GM18502 (cell line): ENCODE data around the gene KEL.
A peak's percentile ranks its signal among the peaks of the same experiment; 100 is the strongest.
"Not testable (repeated sequence)": the region's sequence is repeated elsewhere in the genome, so short reads cannot be mapped to it uniquely, and the experiment has no call there.

ENCODE experiments used
- ATAC-seq: cut with Tn5 transposase; IDR thresholded peaks from one replicate; pipeline ENCODE4 v1.9.1; 2021; ENCODE audit warnings: mild to moderate bottlenecking; ENCODE audit not compliant: unreplicated experiment, poor library complexity

Gene KEL, protein sequence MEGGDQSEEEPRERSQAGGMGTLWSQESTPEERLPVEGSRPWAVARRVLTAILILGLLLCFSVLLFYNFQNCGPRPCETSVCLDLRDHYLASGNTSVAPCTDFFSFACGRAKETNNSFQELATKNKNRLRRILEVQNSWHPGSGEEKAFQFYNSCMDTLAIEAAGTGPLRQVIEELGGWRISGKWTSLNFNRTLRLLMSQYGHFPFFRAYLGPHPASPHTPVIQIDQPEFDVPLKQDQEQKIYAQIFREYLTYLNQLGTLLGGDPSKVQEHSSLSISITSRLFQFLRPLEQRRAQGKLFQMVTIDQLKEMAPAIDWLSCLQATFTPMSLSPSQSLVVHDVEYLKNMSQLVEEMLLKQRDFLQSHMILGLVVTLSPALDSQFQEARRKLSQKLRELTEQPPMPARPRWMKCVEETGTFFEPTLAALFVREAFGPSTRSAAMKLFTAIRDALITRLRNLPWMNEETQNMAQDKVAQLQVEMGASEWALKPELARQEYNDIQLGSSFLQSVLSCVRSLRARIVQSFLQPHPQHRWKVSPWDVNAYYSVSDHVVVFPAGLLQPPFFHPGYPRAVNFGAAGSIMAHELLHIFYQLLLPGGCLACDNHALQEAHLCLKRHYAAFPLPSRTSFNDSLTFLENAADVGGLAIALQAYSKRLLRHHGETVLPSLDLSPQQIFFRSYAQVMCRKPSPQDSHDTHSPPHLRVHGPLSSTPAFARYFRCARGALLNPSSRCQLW

DNA sequence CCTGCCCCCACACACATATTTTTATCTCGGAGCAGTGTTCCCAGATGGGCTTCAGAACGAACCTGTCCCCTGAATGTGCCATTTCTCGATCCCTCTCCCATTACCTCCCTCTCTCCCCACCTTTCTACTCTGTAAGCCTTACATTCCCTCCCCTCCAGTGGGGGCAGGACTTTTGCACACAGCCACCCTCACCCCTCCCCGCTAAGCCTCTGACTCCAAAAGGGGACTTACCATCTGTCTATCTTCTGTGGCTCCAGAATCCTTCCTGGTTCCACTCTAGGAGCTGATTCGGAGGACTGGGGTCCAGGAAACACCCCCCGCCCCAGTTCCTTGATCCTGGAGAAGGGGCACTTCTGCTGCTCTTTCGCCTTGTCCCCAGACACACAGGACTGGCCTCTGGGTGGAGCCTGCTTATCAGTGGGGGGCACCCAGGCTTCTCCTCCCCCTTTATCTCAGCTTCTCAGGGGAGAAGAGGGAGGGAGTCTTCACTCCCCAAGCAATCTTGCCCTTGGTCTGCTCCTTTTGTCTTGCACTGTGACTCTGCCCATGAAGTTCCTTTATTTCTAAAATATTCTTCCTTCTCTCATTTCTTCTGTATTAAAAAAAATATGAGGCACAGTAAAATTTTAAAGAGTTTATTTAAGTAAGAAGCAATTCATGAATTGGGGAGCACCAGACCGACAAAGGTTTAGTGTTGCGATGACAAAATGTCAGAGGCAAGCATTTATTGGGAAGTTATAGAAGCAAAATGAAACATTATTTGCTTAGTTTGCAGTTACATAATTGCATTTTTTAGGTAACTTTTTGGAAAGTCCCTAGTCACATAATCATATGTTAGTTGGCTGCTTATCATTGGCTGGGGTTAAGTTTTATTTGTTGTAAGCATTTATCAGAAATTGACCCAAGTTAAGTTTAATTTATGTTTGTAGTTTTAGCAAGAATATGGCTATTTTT, at the start of gene KEL:
Gene KEL (minus strand): TSS at position 391 of the 954 bp plus-strand sequence. CDS start 157 bp downstream, at position 234.
- no peak for ATAC-seq

DNA sequence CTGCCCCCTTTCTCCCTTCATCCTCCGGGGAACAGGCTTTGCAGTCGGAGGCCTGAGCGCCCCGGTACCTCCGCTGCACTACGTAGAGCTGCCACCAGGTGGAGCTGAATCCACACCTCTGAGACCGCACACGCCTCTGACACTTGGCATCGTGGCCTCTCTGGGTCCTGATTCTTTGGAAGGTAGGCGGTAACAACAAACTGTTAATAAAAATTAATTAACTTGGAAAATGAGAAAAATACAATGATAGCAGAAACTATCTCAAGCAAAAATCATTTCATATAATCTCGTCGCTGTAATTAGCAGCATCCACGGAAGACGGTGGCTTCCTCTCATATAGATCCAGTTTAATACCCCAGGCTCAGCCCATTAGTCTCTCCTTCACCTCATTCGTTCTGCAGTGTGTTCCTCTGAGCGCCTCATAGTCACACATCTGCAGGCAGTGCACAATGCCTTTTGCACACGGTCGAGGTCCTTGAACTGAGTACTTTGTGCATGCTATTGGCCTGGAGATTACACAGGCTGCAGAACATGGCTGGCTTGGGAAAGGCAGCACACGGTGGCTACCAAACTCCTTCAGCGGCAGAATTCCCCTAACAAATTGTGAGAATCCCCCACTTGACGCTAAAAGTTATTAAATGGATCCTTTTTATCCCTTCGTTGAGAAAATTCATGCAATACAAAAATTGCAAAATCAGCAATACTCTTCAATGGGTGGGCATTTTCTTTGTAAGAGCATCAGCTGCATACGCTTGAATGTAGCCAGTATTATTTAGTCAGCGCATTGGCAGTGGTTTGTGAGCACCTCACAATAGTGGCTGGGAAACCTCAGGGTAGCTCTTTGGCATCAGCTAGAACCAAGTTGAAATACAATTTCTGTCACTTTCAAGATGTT, 46.1 kb upstream of the KEL start:
- ATAC-seq, result peak; percentile 94

DNA sequence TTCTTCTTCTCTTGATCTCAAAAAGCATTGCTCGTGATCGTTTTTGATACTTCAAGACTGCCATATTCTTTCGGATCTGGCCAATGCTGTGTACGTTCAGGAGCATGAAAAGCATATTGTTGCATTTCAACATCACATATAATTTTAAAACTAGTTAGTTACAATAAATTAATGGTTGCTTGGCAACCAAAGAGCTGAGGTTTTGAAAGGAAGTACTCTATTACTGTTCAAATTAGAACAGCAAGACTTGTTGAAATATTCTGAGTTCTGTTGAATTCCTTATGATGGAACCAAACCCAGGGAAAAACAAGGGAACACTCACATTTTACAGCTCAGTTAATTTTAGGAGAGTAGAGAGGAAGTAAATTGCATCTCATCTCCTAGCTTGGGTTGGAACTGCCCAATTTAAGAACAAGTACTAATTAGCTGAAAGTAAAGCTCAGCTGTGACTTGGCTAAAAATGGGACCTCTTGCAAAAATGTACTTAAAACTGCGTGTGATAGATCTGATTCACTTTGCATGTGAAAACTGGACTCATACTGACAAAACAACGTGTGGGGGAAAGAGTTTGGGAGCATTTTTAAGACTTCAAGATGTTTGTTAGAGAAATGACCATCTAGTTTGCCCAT, 43.6 kb upstream of the KEL start:
- no peak for ATAC-seq

DNA sequence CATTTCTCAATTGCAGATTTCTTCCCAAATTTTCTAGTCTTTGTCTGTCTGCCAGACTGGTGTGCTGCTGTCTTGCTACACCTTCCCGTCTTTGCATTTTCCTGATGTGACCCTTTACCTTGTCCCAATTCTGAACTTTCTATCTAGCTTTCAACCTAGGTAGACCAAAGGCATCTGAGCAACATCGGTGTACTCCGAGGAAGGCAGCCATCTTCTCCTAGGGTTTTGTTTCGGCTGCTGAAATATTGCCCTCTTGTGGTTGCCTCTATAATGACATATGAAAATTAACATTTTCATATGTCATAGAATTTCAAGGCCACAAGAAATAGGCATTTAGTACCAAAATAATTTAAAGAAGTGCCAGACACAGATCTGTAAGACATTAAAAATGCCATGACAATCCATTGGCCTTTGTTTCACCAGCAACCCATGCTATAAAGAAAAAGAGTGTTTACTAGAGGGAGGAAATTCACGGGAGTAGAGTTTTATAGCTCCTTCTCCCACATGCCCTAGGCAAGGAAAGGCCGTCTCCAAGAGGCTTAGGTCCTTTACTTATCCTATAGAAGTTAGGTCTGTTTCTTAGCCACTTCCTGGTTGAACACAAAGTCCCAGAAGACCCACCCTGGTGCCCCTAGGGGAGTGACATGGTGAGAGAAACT, 41.4 kb upstream of the KEL start:
- peak; percentile 66 for ATAC-seq

DNA sequence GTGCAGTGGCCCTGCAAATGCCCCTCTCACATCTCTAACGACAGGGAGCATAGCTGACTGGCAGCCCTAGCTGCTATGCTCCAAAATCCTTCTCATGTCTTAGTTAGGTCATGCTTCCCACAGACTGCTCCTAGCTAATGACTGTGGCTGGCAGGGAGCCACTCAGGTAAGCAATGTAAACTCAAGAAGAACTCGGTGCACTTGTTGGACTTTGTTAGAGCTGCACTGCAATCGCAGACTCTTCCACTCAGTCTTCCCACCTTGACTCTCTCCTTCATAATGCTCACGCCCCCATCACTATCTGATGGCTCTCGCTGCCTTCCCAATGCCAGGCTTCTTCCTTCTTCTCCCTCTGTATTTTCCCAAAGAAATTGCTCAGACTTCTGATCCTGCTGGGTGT, 40.7 kb upstream of the KEL start:
- ATAC-seq, result peak; percentile 11

- ATAC-seq, result no peak
These were observed 39.9 kb upstream of the KEL start for GRCh38 chr7:143002106-143002505.

DNA sequence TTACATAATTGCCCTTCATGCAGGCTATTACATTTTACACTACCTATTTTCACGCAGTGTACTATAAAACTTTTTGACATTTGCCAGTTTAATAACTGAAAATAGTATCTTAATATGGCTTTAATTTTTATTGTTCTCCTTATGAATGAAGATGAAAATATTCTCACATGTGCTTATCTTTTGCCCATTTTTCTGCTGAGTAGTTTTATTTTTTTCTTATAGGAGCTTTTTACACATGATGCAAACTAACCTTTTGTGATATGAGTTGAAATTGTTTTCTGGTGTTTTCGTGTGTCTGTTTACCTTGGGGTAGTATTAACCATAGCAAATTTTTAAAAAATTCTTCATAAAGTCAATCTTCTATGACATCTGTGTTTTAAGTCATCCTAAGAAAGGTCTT, 38.5 kb upstream of the KEL start:
- no peak for ATAC-seq

- no peak for ATAC-seq
These were observed 37.6 kb upstream of the KEL start for GRCh38 chr7:142999793-143000192.

DNA sequence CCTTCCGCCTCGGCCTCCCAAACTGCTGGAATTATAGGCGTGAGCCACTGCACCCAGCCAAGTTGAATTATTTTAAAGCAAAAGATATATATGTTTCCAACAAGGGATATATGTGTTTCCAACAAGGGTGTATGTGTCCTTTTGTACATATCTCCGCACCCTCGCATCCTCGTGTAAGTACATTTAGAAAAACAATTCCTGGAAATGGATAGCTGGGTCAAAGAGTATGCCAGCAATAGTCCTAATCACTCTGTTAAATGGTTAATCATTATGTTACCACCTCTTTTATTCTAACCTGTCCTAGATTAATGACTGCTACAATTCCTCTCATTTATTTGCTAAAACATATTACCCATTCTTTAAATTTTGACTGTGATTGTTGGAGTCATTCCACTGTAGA, 36.8 kb upstream of the KEL start:
- no peak for ATAC-seq

GRCh38 chr7:142997456-142997989, 35.4 kb upstream of the KEL start:
- no peak for ATAC-seq

DNA sequence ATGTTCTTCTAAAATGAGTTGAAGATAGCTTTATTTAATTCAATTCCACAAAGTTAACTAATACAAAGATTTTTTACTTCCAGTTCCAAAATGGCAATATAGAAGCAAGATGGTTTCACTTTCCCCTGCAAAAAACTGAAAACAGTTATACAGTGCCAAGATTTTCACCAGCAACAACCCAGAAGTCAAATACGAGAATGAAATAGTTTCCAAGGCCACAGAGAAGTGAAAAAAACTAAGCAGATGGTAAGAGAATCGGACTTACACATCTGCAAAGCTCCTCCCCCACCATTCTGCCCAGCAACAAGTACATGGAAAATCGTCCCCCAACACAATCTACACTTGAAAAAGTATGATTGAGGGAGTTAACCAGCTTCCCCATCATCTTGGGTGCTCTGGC, 30.3 kb upstream of the KEL start:
- ATAC-seq, result no peak

- no peak for ATAC-seq
These were observed 22.1 kb upstream of the KEL start for GRCh38 chr7:142984297-142984696.

- ATAC-seq, result no peak
These were observed 21.7 kb upstream of the KEL start for GRCh38 chr7:142983825-142984224.

DNA sequence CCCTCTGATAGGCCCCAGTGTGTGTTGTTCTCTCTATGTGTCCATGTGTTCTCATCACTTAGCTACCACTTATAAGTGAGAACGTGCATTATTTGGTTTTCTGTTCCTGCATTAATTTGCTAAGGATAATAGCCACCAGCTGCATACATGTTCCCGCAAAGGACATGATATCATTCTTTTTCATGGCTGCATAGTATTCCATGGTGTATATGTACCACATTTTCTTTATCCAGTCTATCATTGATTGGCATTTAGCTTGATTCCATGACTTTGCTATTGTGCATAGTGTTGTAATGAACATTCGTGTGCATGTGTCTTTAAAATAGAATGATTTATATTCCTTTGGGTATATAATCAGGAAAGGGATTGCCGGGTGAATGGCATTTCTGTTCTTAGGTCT, 16.2 kb upstream of the KEL start:
- ATAC-seq, result not testable (repeated sequence)

DNA sequence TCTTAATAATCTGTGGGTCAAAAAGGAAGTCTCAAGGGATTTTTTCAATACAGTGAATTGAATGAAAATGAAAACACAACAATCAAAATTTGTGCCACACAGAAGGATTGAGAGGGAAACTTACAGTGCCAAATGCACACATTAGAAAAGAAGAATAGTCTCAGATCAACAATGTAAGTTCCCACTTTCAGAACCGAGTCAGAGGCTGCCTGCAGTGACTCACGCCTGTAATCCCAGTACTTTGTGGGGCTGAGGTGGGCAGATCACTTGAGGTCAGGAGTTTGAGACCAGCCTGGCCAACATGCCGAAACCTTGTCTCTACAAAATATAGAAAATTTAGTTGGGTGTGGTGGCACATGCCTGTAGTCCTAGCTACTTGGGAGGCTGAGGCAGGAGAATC, 12.5 kb upstream of the KEL start:
- no peak for ATAC-seq

GRCh38 chr7:142969183-142969582, 7.0 kb upstream of the KEL start:
- no peak for ATAC-seq

DNA sequence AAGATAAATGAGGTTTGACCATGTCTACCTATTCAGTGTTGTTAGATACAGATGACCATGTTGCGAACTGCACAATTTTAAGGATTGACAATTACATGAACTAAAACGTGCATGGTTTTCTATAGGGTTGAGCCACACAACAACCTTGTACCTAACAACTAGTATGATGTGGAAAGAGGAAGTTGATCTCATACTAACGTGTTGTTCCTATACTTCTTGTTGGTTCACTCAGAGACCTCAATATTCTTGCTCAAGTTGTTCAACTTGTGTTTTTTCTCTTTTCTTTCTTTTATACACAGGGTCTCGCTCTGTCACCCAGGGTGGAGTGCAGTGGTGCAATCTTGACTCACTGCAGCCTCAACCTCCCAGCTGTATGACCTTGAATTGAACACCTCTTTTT, 6.1 kb upstream of the KEL start:
- ATAC-seq, result no peak

DNA sequence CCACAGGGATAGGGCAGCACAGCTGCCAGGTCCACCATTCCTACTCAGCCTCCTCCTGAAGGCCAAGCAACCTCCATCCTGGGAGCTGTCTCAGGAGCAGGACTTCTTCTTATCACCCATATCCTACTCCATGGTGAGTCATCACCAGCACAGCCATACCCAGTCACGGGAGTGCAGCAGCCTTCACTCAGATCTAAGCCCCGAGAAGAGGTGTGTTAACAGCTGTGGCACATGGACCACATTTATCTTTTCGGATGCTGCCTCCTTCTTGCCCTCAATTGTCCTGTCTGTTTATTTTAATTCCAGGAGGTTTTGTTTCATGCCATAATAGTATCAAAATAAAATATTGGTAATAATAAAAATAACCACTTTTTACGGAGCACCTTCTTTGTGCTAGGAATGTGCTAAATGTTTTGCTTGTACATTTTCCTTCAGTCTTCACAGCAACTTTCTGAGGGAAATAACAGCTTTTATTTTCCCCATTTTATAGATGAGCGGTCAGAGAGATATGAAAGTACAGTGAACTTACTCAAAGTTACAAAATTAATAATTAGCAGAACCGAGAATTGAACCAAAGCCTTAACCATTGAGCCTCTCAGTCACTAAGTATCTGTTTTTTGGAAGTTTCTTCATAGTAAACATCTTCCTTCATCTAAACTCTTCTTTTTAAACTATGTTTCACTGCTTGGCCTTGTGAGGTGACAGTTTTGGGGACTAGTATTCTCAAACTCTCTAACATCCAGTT, 2.5 kb upstream of the KEL start:
- no peak for ATAC-seq
